Measurements from ENCODE around the gene RDH14. TPM values are rescaled to one million over a fixed set of nuclear protein-coding genes. Genes with fewer than 3 reads are reported as not detected.
A peak's percentile ranks its signal among the peaks of the same experiment; 100 is the strongest.

The RDH14 gene
- total RNA-seq, 1 experiment from 2014 or later = 17.0 TPM

DNA sequence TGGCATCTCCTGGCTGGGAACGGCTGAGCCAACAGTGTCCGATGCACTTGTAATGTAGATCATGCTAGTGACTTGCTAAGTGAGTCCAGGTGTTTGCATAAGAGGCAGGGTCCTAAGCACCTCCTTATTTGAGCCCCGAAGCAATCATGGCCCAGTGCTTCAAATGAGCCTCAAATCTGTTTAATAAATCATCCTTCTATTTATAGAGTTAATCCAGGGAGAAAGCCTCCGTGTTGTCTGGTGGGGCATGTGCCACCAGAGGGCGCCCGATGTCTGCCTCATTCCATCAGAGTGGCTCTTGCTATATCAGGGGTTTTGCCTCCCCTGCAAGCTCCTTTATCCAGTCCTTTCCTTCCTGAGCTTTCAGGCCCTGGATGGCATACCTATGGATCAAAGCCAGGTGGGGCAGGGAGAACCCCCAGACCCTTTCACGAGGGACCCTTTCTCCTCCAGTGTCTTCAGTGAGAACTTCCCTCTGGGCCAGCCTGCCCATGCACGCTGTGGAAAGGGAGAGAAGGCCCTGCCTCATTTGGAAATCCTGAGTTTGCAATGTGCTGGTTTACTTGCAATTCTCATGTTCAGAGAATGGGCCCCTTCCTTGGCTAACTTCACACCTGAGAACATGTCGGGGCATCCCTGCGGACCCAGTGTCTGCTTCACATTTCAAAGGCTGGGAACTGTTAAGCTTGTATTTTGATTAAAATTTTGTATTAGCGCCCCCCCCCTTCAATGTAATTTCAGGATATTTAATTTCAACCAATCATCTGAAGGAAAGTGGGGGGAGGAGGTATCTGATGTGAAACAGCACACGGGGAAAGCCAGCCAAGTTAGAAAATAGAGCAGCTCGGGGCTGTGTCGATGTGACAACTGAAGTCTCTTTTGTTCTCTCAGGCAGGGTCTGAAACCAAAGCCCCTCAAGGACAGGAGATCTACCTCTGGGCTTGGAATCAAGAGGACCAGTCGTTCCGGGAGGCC, 39.7 kb downstream of the RDH14 start:
- intact Hi-C loops (cut with micrococcal nuclease; ENCODE audit: unreplicated experiment) = loop anchor here (1.0 to 2.0 kb wide), 6 partner anchors 40 to 1343 kb away; partner anchors contain the start of gene RDH14

DNA sequence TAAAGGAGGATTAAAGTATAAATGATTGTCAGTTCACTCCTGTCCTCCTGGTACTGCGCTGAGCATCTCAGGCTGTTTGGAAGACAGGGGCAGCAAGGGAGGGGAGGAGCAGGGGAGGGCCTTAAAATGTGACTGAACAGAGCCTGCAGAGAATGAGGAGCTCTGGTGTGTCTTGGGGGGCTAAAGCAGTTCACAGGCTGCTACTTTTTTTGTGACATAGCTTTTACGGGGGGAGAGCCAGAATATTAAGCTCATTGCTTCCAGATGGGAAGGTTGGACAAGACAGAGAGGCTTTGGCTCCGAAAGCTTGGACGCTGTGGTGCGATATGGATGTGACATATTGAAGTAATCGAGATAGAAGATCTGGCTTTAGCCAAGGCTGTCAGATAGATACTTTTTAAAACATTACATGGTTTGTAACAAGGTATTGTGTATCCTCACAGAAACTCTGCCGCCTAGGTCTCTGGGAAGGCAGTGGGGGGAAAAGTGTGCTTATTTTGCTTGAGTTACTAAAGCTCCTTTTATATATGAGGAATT, 40.5 kb downstream of the RDH14 start:
- no TSS peak for BruUV-seq (replicated peaks)
- Histone ChIP-seq H3K36me3 (ENCODE audit: control insufficient read depth, insufficient read depth, low read length) (no peaks in the 10 kb centered on the region; the same call in 1 of the 2 replicates), H3K9me3 (no peaks in the 10 kb centered on the region), H3K4me3 (ENCODE audit: low read depth, low read length) (no peak overlapping the region), H3K27me3 (replicated peaks; ENCODE audit: control insufficient read depth, insufficient read depth, low read length) (no peaks in the 10 kb centered on the region), H3K4me1 (0 out of 2 replicates have a peak, but pooled peaks cover 4% of the 10 kb centered on the region)
- no peak overlapping the region for H3K27ac Mint-ChIP-seq (ENCODE audit: unreplicated experiment)
- ChIA-PET CTCF (interaction anchor here (1.3 to 1.6 kb wide), 4 partner anchors 41 to 1227 kb away, joined by 4 to 5 read pairs (median 4); partner anchors contain the start of gene RDH14), POLR2A (no interaction called here)
- no peak for DNase-seq
- H3K4me3 Mint-ChIP-seq (ENCODE audit: unreplicated experiment) = no peak overlapping the region
- intact Hi-C loops (cut with micrococcal nuclease; ENCODE audit: unreplicated experiment) = loop anchor here (1.0 to 2.0 kb wide), 6 partner anchors 40 to 1343 kb away; partner anchors contain the start of gene RDH14
- H3K36me3 Mint-ChIP-seq (ENCODE audit: insufficient read depth, unreplicated experiment) = no peaks in the 10 kb centered on the region
- peaks cover 3% of the 10 kb centered on the region for H3K27me3 Mint-ChIP-seq (ENCODE audit: insufficient read depth, unreplicated experiment)
- H3K9me3 Mint-ChIP-seq (ENCODE audit: unreplicated experiment) = no peaks in the 10 kb centered on the region
- TF ChIP-seq, protein P1, sequence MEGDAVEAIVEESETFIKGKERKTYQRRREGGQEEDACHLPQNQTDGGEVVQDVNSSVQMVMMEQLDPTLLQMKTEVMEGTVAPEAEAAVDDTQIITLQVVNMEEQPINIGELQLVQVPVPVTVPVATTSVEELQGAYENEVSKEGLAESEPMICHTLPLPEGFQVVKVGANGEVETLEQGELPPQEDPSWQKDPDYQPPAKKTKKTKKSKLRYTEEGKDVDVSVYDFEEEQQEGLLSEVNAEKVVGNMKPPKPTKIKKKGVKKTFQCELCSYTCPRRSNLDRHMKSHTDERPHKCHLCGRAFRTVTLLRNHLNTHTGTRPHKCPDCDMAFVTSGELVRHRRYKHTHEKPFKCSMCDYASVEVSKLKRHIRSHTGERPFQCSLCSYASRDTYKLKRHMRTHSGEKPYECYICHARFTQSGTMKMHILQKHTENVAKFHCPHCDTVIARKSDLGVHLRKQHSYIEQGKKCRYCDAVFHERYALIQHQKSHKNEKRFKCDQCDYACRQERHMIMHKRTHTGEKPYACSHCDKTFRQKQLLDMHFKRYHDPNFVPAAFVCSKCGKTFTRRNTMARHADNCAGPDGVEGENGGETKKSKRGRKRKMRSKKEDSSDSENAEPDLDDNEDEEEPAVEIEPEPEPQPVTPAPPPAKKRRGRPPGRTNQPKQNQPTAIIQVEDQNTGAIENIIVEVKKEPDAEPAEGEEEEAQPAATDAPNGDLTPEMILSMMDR (IDR thresholded peaks at IDR 0.05; ENCODE audit: insufficient read depth in 1 of 2, low read depth in 1 of 2, low read length in 1 of 2, severe bottlenecking in 1 of 2, unreplicated experiment in 1 of 2) = no peak
- no peaks in the 10 kb centered on the region for H3K4me1 Mint-ChIP-seq (ENCODE audit: low read depth, unreplicated experiment)

More for the DNA sequence above, 39.7 kb downstream of the RDH14 start:
- no TSS peak for BruUV-seq (replicated peaks)
- H3K4me1 ChIP-seq = 0 out of 2 replicates have a peak, but pooled peaks cover 4% of the 10 kb centered on the region
- no peak overlapping the region for H3K27ac Mint-ChIP-seq (ENCODE audit: unreplicated experiment)
- no peaks in the 10 kb centered on the region for H3K4me1 Mint-ChIP-seq (ENCODE audit: low read depth, unreplicated experiment)
- peak; percentile 75 to 79 for DNase-seq
- H3K9me3 ChIP-seq = no peaks in the 10 kb centered on the region
- H3K36me3 ChIP-seq (ENCODE audit: control insufficient read depth, insufficient read depth, low read length) = no peaks in the 10 kb centered on the region; the same call in 1 of the 2 replicates
- H3K27me3 Mint-ChIP-seq (ENCODE audit: insufficient read depth, unreplicated experiment) = peaks cover 3% of the 10 kb centered on the region
- no peak overlapping the region for H3K4me3 Mint-ChIP-seq (ENCODE audit: unreplicated experiment)
- no peaks in the 10 kb centered on the region for H3K9me3 Mint-ChIP-seq (ENCODE audit: unreplicated experiment)
- no peaks in the 10 kb centered on the region for H3K36me3 Mint-ChIP-seq (ENCODE audit: insufficient read depth, unreplicated experiment)
- H3K27me3 ChIP-seq (replicated peaks; ENCODE audit: control insufficient read depth, insufficient read depth, low read length) = no peaks in the 10 kb centered on the region
- ChIA-PET POLR2A (no interaction called here), CTCF (interaction anchor here (0.5 to 1.6 kb wide), 13 partner anchors 12 to 1226 kb away, joined by 3 to 5 read pairs (median 3); partner anchors contain the start of gene RDH14)
- no peak overlapping the region for H3K4me3 ChIP-seq (ENCODE audit: low read depth, low read length)
- TF ChIP-seq, protein P1 (IDR thresholded peaks at IDR 0.05; ENCODE audit: insufficient read depth in 1 of 2, low read depth in 1 of 2, low read length in 1 of 2, severe bottlenecking in 1 of 2, unreplicated experiment in 1 of 2) = peak; percentile 93 to 96

All from Caco-2 (cell line).